Stomach (tissue), 4 donors: Measurements from ENCODE around the gene UBE2I.

Experiments
- CTCF ChIP-seq, 7 experiments: fragments of 450-650 bp in 4 of 7; fragments of 200-600 bp in 3 of 7; sonication (generic) in 3 of 7; IDR thresholded peaks; one replicate each; pipeline ENCODE4 v1.5.1; 2016 to 2019; ENCODE audit warnings: antibody characterized with exemption in 7 of 7, control low read depth in 2 of 7, mild to moderate bottlenecking in 1 of 7
- POLR2AphosphoS5 ChIP-seq, 3 donors: sonication (generic); formaldehyde crosslinking; IDR thresholded peaks; one replicate each; pipeline ENCODE4 v1.6.1; 2016; ENCODE audit warnings: antibody characterized with exemption in 3 of 3

GRCh38 chr16:1363501-1364041, 54.1 kb downstream of the UBE2I start:
- peak in 5 of 7 experiments; percentile 70 to 78 (median 77) for TF ChIP-seq CTCF (IDR thresholded peaks at IDR 0.05)
- TF ChIP-seq POLR2AphosphoS5 (IDR thresholded peaks at IDR 0.05) = peak in 1 of 3 donors; percentile 24
